HG03108 (cell line): Measurements from ENCODE around the gene DDX4.

Experiments
- ATAC-seq: cut with Tn5 transposase; IDR thresholded peaks from one replicate; pipeline ENCODE4 v1.9.1; 2021; ENCODE audit warnings: moderate library complexity; ENCODE audit not compliant: unreplicated experiment

Gene DDX4

DNA sequence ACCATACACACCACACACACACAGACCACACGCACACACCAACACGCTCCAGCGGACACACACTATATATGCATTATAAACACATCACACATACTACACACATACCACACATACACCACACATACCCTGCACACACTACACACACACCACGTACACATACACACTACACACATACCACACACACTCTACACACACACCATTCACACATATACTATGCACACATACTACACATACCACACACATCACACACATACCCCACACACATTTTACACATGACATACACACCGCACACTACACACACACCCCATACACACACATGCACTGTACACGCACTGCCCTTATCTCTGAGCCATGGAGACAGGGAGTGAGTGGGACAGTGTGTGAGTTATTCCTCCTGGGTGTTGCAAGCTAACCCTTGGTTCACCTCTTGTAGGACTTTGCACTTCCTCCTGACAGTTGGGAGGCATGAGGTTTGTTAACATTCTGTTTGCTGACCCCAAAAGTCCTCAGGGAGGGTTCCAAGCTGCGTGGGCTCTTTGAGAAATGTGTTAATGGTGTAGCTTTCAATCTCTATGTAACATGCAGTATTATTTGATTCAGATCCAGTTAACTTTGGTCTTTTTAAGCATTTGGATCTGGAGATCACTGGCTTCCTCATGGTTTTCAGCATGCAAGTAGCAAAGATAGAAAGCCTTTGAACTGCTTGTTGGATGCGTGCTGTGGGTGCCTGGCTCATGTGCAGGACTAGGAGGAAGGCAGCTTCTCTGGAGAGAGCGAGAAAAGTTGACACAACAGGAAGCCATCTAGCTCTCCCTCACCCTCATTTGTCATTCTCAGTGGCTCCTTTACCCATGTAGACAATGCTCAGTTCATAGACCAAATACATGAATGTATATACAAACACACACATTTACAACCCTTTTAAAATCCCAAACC lies 127.0 kb downstream of the DDX4 start:
- ATAC-seq: no peak

GRCh38 chr5:55865831-55866230 lies 128.0 kb downstream of the DDX4 start:
- no peak for ATAC-seq

DNA sequence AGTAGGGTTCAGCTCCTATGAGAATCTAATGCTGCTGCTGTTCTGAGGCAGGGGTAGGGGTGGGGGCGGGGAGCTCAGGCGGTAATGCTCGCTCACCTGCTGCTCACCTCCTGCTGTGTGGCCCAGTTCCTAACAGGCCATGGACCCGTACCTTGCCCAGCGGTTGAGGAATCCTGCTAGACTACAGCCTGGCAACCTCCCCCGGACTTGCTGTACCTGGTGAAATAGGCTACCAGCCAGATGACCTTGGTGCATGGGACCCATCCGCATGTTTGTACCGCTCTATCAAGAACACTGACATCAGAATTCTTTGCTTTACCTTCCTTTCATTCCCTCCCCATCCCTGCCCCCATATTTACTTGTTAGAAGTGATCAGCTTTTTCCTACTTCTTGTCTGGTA lies 128.6 kb downstream of the DDX4 start:
- ATAC-seq: no peak
